ENCODE results near the gene CLIP4.
"Not testable (repeated sequence)": the region's sequence is repeated elsewhere in the genome, so short reads cannot be mapped to it uniquely, and the experiment has no call there.

CLIP4 gene, protein sequence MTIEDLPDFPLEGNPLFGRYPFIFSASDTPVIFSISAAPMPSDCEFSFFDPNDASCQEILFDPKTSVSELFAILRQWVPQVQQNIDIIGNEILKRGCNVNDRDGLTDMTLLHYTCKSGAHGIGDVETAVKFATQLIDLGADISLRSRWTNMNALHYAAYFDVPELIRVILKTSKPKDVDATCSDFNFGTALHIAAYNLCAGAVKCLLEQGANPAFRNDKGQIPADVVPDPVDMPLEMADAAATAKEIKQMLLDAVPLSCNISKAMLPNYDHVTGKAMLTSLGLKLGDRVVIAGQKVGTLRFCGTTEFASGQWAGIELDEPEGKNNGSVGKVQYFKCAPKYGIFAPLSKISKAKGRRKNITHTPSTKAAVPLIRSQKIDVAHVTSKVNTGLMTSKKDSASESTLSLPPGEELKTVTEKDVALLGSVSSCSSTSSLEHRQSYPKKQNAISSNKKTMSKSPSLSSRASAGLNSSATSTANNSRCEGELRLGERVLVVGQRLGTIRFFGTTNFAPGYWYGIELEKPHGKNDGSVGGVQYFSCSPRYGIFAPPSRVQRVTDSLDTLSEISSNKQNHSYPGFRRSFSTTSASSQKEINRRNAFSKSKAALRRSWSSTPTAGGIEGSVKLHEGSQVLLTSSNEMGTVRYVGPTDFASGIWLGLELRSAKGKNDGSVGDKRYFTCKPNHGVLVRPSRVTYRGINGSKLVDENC

DNA sequence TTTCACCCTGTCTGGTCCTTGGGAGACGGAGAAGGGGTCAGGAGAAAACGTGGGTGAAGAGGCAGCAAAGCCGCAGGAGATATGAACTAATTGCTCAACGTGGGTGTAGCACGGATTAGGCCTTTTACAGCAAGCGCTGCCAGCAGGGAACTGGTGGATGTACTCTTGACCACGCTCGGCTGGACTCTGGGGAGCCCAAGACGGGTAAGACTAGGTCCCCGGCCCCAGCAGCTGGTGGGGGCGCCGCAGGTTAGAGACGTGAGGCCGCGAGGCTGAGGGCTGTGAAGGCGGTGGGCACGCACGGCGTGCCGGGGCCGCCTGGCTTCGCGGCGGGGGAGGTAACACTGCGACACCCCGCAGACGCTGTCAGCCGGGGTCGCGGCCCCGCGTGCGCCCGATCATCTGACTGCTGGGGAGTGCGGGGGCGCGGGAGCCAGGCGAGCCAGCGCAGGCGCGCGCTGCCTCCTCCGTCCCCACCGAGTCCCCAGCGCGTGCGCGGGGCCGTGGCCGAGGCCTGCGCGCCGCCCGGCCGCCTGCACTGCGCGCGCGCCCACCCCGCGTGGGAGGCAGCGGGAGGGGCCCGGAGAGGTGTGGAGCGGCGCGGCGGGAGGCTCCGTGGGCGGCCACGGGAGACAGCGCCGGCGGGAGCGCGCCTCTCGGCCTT, at the start of gene CLIP4:
Gene CLIP4, plus strand, starts transcription at position 470 of the 664 bp plus-strand sequence. CDS start 5,974 bp downstream, outside the sequence.
- DNase-seq, result peak; percentile 80

DNA sequence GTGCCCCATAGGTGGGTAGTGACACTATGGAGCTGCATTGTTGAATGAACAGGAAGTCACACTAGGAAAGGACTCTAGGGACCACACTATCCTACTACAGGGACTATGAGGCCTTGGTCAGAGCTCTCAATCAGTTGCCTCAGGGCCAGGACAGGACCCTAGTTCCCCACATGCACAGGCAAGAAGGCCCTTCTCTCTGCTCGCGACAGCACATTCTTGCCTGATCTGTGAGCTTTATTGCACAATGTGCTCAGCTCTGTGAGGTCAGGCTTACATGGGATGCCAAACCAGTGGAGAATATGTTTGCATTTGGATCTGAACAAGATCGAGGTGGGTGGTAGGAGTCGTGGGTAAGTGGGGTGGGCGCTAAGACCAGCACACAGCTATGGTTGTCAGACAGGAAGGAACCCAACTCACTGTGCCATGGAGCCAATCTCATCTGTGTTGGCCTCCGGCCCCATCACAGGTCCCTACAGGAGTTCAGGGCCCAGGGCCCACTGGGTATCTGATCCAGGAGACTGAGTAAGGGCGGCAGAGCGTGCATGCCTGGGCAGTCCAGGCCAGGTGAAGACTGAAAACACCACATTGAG, 48.8 kb upstream of the CLIP4 start:
- DNase-seq, result no peak

DNA sequence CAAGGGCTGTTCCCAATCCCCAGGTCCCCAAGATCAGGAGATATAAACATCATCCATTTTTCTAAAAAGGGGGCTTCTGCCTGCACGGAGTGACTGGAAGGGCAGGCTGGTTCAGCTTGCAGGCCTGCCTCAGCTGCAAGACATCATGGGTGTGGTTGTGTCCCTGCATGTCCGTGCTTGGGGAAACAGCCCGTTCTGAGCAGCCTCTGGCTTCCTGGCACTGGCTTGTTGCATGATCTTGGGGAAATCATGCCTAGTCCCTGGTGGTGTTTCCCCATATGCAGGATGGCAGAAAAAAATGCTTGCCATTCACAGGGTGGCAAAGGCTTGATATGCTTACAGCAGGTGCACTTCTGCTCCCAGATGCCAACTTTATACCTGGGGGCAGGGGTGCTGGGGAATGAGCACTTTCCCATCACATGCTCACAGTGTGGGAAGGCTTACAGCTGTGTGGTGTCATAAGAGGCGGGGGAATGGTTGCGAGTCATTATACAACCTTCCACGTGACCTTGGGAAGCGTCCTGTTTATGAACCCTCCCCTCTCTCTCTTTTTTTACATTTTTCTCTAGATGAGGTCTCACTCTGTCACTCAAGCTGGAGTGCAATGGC, 48.1 kb upstream of the CLIP4 start:
- no peak for DNase-seq

DNA sequence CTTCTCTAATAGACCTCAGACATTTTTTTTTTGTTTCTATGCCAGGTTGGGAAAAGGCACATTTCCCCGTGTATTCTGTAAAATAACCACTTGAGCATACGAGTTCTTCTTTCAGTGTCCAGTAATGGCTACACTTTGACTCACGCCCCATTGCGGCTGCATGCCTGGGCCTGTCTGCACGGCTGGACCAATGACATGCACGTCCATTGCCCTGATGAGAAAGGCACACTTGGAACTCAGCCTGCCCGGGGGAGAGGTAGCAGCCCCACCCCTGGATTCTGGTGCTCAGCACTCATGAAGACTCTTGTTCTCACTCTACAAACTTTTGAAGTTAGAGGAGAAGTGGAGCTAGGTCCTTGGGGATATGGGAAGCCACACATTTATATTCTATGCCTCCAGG, 46.7 kb upstream of the CLIP4 start:
- DNase-seq, result no peak

DNA sequence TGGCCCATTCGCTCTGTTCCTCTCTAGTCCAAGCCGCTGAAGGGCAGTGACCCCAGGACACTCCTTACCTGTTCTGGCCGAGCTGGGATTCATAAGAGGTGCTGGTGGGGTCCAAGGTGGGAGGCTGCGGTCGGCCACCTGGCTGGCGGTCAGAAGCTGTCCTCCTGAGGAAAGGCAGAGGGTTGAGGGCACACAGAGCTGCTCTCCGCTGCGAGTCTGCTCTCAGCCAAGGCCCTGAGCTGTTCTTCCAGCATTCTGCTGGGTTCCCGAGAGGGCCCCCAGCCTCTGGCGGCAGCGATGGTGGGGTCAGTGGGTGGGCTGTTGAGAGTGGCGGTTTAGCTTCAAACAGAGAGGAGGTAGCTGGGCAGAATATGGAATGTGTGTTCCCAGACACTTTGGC, 44.7 kb upstream of the CLIP4 start:
- no peak for DNase-seq

DNA sequence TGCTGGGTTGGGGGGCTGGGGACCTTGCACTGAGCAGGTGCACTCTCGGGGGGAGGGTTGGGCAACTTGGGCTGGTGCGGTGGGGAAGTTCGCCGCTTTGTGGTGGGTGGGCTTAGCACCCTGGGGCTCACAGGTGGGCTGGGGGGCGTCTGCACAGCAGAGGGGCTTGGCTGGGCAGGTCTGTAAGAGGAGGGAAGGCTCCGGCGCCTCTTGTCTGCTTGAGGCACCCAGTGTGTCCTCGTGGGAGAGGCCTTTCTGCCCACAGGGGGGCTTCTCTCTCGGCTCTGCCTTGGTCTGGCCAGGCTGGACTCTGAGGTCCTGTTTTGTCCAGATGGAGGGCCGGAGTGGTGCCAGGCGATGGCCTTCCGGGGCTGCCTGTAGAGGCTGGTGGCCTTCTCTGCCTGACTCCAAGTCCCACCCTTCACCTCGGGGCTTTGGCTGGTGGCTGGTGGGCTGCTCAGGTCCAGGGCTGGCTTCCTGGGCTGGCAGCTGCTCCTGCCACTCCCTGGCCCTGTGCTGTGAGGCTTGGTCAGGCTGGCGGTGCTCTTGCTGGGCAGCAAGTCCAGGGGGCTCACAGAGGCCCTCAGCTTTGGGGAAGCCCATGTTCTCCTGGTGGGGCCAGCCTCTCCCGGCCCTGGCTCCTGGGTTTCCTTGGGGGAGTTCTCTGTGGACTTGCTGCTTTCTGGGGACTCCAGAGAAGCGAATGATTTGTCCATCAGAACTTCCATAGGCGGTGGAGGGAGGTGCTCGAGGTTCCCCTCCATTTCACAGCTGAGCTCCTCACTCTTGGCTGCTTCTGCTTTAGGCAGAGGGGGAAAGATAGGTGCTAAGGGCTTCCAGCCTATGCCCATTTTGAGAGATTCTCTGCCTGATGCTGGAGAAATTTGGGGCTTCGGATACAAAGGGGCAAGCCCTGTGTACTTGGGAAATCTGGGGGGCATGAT, 43.9 kb upstream of the CLIP4 start:
- DNase-seq, result no peak

DNA sequence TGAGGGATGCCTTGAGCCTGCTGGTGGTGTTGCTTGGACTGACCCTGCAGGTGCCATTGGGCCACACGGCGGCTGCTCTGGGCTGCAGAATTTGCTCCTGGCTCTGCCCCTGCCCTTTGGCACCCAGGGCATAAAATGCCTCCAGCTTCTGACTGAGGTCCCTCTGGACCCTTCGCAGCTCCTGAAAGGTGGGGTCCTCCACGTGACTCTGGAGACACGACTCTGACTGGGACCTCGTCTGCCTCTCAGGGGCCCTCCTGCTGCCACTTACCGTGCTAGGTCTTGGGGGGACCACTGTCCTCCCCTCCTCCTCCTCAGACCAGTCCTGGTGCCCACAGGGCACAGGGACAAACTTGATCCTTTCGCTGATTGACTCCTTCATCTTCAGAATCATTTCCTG, 43.0 kb upstream of the CLIP4 start:
- DNase-seq, result no peak

DNA sequence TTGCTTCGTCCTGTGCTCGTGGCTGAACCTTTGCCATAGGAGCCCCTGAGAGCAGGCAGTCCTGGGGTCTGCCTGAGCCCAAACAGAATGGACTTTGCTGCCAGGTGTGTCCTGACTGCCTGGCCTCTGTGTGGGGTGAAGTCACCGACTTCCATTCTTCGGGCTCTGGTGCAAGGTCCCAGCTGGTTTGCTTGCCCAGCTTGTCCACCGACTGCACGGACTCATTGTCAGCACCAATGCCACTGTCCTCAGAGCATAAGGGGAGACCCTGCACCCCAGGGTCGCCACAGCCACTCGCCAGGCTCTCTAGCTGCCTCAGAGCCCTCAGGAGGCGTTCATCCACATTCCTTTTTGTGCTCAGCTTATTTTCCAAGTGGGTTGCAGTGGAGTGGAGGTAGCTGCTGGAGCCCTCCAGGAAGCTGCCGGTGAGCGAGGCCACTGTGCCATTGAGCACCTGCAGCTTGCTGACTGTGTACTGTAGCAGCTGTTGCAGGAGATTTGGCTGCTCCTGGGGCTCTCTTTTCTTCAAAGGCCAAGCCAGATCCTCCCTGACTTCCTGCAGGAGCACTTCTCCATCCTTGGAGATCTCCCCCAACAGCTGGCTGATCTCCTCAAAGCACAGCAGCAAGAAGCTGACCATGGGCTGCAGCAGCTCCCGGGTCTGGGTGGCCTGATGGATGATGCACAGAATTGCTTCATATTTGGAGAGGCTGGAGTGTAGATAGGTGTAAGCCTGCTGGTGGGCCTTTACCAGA, 42.1 kb upstream of the CLIP4 start:
- DNase-seq, result no peak

DNA sequence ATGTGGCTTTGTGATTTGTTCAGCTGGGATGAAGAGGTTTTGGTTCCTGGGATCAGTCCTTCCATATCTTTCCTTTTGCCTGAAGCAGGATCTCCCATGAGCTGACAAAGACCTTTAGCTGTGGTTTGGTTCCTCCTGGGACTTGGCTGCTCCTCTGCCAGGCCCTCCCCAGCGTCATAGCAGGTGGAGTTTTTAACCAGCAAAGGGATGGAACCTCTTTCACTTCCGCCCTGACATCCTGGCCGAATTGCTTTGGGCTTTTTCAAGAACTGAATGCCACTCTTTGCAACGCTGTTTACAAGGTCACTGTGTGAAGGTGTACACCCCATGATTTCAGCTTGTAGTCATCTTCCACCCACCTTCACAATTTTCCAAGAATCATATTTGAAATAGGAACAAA, 41.3 kb upstream of the CLIP4 start:
- DNase-seq, result no peak

DNA sequence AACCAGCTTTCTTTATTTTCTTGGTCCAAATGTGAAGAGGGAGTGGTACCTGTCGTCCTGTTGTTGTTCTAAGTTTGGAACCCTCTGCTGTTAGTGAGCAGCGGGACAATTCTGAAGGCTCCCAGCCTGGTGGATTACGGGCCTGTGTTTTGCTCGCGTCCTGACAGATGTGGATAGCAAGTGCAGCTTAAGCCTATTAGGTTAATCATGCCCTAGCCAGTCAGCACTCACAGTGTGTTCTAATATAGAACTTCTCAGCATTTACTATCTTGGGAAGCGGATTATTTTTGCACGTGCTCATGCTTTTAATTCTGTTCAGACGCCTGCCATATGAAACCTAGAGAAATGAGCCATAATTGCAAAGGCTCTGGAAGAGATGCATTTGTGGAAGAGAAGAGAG, 40.8 kb upstream of the CLIP4 start, which contains the start of gene PCARE:
Gene PCARE, minus strand, starts transcription at position 113 of the 400 bp plus-strand sequence. CDS start 262 bp downstream, outside the sequence.
- no peak for DNase-seq

DNA sequence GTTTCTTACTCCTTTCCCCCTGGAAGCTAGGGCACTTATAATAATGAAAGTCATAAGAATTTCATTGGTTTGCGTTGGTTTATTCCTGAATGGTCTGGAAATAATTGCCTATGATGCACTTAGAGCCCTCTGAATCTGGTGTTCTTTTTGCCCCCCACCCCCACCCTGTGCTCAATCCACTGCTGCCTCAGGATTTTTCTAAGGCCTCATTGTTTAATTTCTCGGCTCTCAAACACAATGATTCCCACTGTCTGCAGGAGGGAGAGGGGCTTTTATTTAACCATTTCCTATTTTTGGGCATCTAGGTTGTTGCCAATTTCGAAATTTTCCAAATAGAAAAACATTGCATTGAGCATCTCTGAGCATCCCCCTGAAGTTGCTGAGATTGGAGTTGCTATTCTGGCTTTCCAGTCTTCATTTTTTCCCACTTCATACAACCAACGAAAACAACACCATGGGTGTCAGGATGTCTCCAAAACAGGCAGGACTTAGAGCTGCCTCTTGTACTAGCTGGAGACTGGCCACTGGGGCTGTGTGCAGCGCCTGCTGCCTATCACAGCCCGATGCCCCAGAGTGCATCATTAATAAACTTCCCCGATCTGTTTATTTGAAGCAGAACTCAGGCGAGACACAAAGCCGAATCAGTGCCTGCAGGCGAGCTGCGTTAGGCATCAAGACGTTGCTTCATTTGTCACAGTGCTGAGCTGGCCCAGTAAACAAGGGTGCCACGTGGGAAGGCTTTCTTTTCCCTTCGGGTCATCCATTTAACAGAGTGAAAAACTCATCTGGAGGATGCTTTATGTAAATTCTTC, 39.1 kb upstream of the CLIP4 start:
- no peak for DNase-seq

DNA sequence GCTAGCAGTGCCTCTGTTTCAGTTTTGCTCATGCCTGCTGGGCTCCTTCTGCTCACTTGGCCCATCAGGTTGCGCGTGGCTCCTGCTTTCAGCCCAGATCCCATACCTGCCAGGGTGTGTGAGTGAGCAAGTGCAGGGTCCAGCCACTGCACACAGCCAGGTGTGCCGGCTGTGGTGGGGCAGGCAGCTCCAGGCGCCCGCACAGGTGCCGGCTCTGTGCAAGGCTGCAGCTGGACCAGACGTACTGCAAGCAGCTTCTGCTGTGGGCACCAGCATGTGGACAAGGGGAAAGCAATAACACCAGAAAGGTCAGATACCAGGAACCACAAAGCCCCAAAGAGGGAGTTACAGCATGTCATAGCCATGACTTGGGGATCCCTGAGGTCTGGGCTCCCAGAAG, 35.3 kb upstream of the CLIP4 start:
- no peak for DNase-seq

DNA sequence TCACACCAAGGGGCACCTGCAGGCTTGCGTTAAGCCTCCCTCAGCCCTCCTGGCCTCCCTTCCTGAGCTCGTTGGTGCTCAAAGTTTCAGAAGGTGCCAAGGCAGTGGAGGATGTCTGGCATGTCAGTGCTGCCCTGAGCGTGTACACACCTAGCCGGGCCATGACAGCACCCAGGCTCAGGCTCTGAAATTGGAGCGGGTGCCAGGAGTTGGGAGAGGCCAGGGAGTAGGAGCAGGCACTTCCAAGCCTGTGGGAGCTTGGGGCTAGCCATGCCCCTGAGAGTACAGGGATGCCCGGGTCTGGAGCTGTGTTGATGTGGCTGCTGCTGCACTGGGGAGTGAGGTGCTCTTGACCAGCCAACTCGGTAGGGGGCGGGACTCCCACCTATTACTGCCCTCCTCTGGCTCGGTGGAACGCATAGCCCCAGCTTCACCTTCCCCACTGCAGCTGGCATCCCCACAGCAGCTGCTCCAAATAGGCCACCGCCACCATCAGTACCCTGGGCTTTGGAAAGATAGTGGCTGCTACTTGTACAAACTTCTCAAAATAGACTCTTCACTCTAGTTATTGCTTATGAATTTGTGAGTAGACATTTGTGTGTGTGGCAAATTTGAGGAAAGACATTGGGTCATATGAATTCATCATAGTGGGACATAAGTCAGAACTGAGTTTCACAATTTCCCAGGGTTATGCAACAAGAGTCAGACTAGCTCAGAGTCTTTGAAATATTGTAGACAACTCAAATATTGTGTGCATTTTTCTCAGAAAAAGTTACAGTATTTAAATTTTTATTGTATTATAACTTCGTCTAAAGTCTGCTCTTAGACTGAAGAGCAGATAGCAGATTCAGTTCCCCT, 34.1 kb upstream of the CLIP4 start:
- no peak for DNase-seq

DNA sequence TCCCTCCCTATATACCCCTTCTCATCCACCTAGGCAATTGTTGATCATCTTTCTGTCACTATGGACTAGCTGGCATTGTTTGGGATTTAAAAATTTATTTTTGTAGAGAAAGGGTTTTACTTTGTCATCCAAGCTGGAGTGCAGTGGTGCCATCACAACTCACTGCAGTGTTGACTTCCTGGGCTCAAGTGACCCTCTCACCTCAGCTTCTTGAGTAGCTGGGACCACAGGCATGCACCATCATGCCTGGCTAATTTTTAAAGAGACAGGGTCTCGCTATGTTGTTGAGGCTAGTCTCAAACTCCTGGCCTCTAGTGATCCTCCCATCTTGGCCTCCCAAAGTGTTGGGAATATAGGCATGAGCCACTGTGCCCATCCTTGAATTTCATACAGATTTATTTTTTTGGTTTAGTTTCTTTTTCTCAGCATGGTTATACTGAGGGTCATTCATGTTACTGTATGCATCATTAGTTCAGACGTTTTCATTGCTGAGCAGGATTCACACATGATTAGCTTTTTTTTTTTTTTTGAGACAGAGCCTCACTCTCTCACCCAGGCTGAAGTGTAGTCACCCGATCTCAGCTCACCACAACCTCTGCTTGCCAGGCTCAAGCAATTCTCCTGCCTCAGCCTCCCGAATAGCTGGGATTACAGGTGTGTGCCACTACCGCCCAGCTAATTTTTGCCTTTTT, 32.3 kb upstream of the CLIP4 start:
- DNase-seq, result no peak

DNA sequence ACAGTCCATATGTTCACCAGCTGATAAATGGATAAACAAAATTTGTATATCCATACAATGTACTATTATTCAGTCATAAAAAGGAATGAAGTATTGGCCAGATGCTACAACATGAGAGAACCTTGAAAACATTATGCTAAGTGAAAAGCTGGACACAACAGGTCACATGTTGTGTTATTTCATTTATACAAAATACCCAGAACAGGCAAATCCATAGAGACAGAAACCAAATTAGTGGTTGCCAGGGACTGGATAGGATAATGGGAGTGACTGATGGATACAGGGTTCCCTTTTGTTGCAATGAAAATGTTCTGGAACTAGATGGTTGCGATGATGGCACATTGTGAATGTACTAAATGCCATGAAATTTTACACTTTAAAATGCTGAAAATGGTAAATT, 30.7 kb upstream of the CLIP4 start:
- DNase-seq, result no peak

DNA sequence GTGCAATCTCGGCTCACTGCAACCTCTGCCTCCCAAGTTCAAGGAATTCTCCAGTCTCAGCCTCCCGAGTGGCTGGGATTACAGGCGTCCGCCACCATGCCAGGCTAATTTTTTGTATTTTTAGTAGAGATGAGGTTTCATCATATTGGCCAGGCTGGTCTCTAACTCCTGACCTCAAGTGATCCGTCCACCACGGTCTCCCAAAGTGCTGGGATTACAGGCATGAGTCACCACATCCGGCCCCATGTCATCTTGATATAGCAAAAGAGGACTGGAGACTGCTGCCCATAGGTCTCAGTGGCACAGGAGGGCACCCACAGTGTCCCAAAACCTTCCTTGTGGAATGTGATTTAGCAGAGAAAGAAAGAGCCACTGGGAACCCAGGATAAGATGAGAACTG, 24.9 kb upstream of the CLIP4 start:
- DNase-seq, result not testable (repeated sequence)

DNA sequence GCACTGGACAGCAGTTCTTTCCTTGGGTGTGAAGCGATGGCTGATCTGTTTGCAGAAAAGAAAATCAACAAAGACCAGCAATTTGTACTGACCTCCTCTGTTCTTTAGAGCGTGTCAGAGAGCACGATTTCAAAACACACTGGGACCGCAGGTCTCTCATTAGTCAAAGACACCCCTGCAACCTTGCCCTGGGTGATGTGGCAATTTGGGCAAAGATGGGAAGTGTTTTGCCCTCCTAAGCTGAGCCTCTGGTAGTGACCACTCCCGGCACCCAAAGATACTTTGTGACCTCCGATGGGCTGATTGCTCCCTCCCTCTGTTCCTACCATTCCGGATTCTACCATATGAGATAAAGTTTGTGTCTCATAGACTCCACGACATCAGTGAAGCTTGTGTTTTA, 18.2 kb upstream of the CLIP4 start:
- DNase-seq, result no peak

DNA sequence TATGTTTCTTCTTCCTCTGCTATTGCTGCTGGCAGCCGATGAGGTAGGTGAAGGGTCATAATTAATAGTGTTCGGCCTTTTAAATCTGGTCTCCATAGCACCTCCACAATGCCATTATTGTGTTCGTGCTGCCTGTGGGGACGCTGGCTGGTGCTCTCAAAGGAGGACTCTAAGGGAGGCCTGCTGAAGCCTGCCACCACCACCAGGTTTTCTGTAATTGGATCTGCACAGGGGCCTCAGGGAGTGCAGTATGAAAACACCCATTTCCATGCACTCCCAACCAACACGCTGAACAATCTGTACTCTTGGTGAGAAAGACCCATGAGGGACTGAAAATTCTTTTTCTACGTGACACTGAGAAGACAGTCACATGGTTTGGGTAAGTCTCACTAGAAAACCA, 17.6 kb upstream of the CLIP4 start:
- DNase-seq, result no peak

Measured in CD4-positive, alpha-beta T cell treated with Interleukin-10 for 1 hour (primary cell).